OCI-LY3 (cell line): ENCODE results near the gene ZGLP1.

Source experiments
- H2AFZ ChIP-seq: fragments of 200-600, 300-600 bp; shearing (Covaris generic); 2 replicates; pipeline ENCODE4 v1.6.0; 2014; ENCODE audit warnings: antibody characterized with exemption, low read depth, low read length
- H3K27ac ChIP-seq: fragments of 200-600, 300-600 bp; sonication (generic); 2 replicates; pipeline ENCODE4 v1.5.1; 2014; ENCODE audit warnings: mild to moderate bottlenecking, low read length, moderate library complexity, mixed read lengths
- H3K27me3 ChIP-seq: fragments of 200-600, 300-600 bp; sonication (generic); 2 replicates; pipeline ENCODE4 v1.6.1; 2014; ENCODE audit warnings: low read depth, low read length, mixed read lengths
- H3K36me3 ChIP-seq: fragments of 200-600, 300-600 bp; sonication (generic); replicated peaks from 2 replicates; pipeline ENCODE3; 2014; ENCODE audit warnings: low read depth, low read length, mixed read lengths
- H3K4me1 ChIP-seq: fragments of 300-600, 200-600 bp; sonication (generic); 2 replicates; pipeline ENCODE4 v1.6.1; 2014; ENCODE audit warnings: low read length, mixed read lengths
- H3K4me2 ChIP-seq: fragments of 200-600, 300-600 bp; sonication (generic); 2 replicates; pipeline ENCODE4 v1.6.1; 2014; ENCODE audit warnings: low read length, mixed read lengths
- H3K4me3 ChIP-seq: fragments of 300-600, 200-600 bp; sonication (generic); 2 replicates; pipeline ENCODE4 v1.5.1; 2014; ENCODE audit warnings: antibody characterized with exemption, mild to moderate bottlenecking, low read length, moderate library complexity
- H3K79me2 ChIP-seq: fragments of 300-600, 200-600 bp; shearing (Covaris generic); 2 replicates; pipeline ENCODE4 v1.6.1; 2014; ENCODE audit warnings: mild to moderate bottlenecking, low read length, mixed read lengths
- H3K9ac ChIP-seq: fragments of 300-600, 200-600 bp; shearing (Covaris generic); 2 replicates; pipeline ENCODE4 v1.6.0; 2014; ENCODE audit warnings: mild to moderate bottlenecking, low read length, moderate library complexity
- H3K9me3 ChIP-seq: fragments of 200-600, 300-600 bp; shearing (Covaris generic); 2 replicates; pipeline ENCODE4 v1.6.1; 2014; ENCODE audit warnings: low read length, mixed read lengths; ENCODE audit not compliant: insufficient read depth
- H4K20me1 ChIP-seq: fragments of 200-600, 300-600 bp; sonication (generic); 2 replicates; pipeline ENCODE4 v1.6.1; 2016; ENCODE audit warnings: low read length, mixed read lengths; ENCODE audit not compliant: insufficient read depth
- CTCF ChIP-seq: fragments of 200-600, 300-600 bp; sonication (generic); IDR thresholded peaks from 2 replicates; pipeline ENCODE4 v1.5.1; 2014; ENCODE audit warnings: antibody characterized with exemption, low read length, low read depth
- EZH2phosphoT487 ChIP-seq: fragments of 200-600 bp; shearing (Covaris generic); IDR thresholded peaks from 2 replicates; pipeline ENCODE4 v1.6.1; 2018; ENCODE audit warnings: antibody characterized with exemption, mixed run types, low read depth

ZGLP1 gene

DNA sequence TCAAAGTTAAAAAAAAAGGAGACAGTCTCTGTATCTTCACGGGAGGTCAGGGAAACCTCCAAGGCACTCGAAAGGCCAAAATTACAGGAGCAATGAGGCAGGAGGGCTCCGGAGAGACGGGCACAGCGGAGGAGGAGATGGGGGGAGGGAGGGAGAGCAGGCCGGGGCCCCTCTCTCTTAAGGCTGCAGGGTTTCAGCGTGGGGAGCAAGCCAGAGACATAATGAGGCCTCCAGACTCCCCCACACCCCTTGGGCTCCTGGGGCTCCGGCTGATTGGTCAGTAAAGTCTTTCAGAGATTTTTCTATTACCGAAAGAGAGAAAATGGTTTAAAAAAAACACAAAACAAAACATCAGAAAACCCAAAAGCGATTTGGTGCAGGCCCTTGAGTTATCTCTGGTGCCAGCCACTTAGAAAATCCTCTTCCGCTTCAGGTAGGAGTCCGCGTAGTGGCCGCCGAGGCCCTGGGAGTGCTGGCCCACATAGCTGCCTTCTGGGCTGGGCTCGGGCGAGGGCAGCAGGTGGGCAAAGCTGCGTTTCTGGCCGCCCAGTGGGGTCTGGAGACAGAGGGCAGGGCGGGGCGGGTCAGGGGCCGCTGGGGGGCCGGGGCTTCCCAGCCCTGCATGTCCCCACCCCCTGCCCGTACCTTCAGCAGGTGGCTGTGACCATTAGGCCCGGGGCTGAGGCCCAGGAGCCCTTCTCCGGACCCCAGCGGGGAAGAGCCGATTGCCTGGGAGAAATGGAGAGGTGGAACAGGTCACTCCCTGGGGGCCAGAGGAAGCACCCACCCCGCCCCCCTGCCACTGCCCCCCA lies 7.6 kb upstream of the ZGLP1 start:
- TF ChIP-seq CTCF (no peak), EZH2phosphoT487 (no peak)
- H3K4me2 ChIP-seq = no peak overlapping the region
- H3K36me3 ChIP-seq = peaks cover 44% of the 10 kb centered on the region
- peaks cover 3% of the 10 kb centered on the region; the same call in 1 of the 2 replicates for H3K79me2 ChIP-seq
- no peak overlapping the region for H3K4me3 ChIP-seq
- H2AFZ ChIP-seq = no peak overlapping the region
- no peaks in the 10 kb centered on the region for H4K20me1 ChIP-seq
- H3K4me1 ChIP-seq = peaks cover 11% of the 10 kb centered on the region
- no peaks in the 10 kb centered on the region for H3K9me3 ChIP-seq
- no peaks in the 10 kb centered on the region for H3K27me3 ChIP-seq
- H3K27ac ChIP-seq = no peak overlapping the region
- H3K9ac ChIP-seq = no peak overlapping the region

DNA sequence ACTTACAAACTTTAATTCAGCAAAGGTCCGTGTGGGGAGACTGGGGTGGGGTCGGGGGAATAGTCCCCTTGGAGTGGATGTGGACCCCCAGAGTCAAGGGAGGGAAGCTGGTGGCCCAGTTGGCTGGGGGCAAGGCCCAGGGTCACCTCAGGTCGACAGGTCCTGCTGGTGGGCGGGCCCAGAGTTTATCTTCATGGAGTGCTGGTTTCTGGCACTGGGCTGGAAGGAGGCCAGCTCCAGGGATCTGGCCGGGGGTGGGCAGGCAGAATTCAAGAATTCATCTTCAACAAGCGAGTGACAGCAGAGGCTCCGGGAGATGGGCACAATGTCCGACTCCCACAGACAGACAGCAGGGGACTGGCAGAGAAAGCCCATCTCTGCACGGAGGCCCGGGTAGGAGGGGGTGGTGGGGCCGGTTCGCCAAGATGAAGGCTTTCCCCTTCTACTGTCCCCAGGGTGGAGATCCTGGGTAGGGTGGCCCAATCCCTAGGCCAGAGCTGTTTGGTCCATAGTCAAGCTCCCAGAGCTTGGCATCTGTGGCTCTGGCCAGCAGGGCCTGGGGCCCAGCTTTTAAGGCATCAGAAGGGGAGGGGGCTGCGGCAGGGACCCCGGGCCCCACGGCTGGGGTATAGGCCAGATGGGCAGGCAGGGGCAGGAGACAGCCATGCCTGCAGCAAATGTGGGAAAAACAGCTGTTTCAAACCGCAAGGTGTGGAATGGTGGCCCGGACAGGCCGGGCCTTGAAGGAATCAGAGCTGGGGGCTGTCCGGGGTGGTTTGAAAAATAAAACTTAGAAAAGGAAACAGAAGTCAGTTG lies 6.8 kb upstream of the ZGLP1 start:
- peak overlapping the region; percentile 32 for H3K27ac ChIP-seq

GRCh38 chr19:10315335-10316214 lies 6.0 kb upstream of the ZGLP1 start, which contains the start of gene FDX2:
TSS of gene FDX2 (minus strand) at chr19:10316015. CDS start at chr19:10315996, 19 bp downstream.
- Histone ChIP-seq H3K36me3 (peaks cover 29% of the 10 kb centered on the region), H3K4me1 (peaks cover 11% of the 10 kb centered on the region), H3K9ac (peak within 1 kb of the TSS; percentile 53), H3K4me2 (peak within 1 kb of the TSS; percentile 96), H3K27me3 (no peaks in the 10 kb centered on the region), H4K20me1 (no peaks in the 10 kb centered on the region), H3K4me3 (peak within 1 kb of the TSS; percentile 84), H3K9me3 (no peaks in the 10 kb centered on the region), H2AFZ (peak within 1 kb of the TSS; percentile 61), H3K79me2 (peaks cover 3% of the 10 kb centered on the region; the same call in 1 of the 2 replicates), H3K27ac (peak within 1 kb of the TSS; percentile 32)
- TF ChIP-seq EZH2phosphoT487 (no peak), CTCF (no peak)

More for the DNA sequence above, 6.8 kb upstream of the ZGLP1 start:
- no peak overlapping the region; the same call in 1 of the 2 replicates for H3K9ac ChIP-seq
- peaks cover 37% of the 10 kb centered on the region for H3K36me3 ChIP-seq
- no peaks in the 10 kb centered on the region for H3K9me3 ChIP-seq
- peak overlapping the region; percentile 96 for H3K4me2 ChIP-seq
- H4K20me1 ChIP-seq = no peaks in the 10 kb centered on the region
- H3K27me3 ChIP-seq = no peaks in the 10 kb centered on the region
- no peak for TF ChIP-seq CTCF
- TF ChIP-seq EZH2phosphoT487 = no peak
- peaks cover 3% of the 10 kb centered on the region; the same call in 1 of the 2 replicates for H3K79me2 ChIP-seq
- peaks cover 11% of the 10 kb centered on the region for H3K4me1 ChIP-seq
- no peak overlapping the region for H2AFZ ChIP-seq
- H3K4me3 ChIP-seq = peak overlapping the region; percentile 84
